ENCODE data around the gene CDH26. TPM values are rescaled to one million over a fixed set of nuclear protein-coding genes. Genes with fewer than 3 reads are reported as not detected.

The CDH26 gene
- total RNA-seq, 6 experiments from 2014 or later: 0.17 to 0.27 TPM; not detected in 4

GRCh38 chr20:60063048-60063451, 104.8 kb downstream of the CDH26 start:
- DNase-seq: peak; percentile 91
- Mint-ChIP-seq H3K4me3 (peak overlapping the region; percentile 81), H3K27me3 (ENCODE audit: insufficient read depth) (peaks cover 9% of the 10 kb centered on the region), H3K4me1 (ENCODE audit: low read depth) (peaks cover 46% of the 10 kb centered on the region), H3K27ac (peak overlapping the region; percentile 86), H3K36me3 (ENCODE audit: low read depth) (peaks cover 7% of the 10 kb centered on the region), H3K9me3 (no peaks in the 10 kb centered on the region; the same call in 1 of the 2 replicates)
- TF ChIP-seq CTCF (IDR thresholded peaks at IDR 0.05): no peak

GRCh38 chr20:60063739-60064380, 105.6 kb downstream of the CDH26 start:
- peaks cover 7% of the 10 kb centered on the region for H3K36me3 Mint-ChIP-seq (ENCODE audit: low read depth)
- H3K27ac Mint-ChIP-seq: peak overlapping the region; percentile 86
- TF ChIP-seq CTCF (IDR thresholded peaks at IDR 0.05): no peak
- peaks cover 40% of the 10 kb centered on the region for H3K4me1 Mint-ChIP-seq (ENCODE audit: low read depth)
- peak overlapping the region; percentile 81; the same call in 1 of the 2 replicates for H3K4me3 Mint-ChIP-seq
- no peak for DNase-seq
- peaks cover 15% of the 10 kb centered on the region for H3K27me3 Mint-ChIP-seq (ENCODE audit: insufficient read depth)
- H3K9me3 Mint-ChIP-seq: no peaks in the 10 kb centered on the region; the same call in 1 of the 2 replicates

Other genes with a start within 250 kb of the CDH26 start
- gene SYCP2, start 24.8 kb upstream of the CDH26 start, total RNA-seq (2021; fragmentation: NEBNext Ultra II Directional; extraction: Animal tissue kit (Norgen Biotek cat#: 25700)): 1 to 10 TPM in 1 of 6 experiments, under 1 TPM in 5; 0.23 to 1.1 (median 0.56) TPM
- 1 to 10 TPM; 5.6 to 6.8 (median 6.2) TPM for gene PPP1R3D, start 18.1 kb upstream of the CDH26 start, total RNA-seq (2021; fragmentation: NEBNext Ultra II Directional; extraction: Animal tissue kit (Norgen Biotek cat#: 25700))
- 10 to 100 TPM; 16.6 to 20.0 (median 18.6) TPM for gene FAM217B, start 18.0 kb upstream of the CDH26 start, total RNA-seq (2021; fragmentation: NEBNext Ultra II Directional; extraction: Animal tissue kit (Norgen Biotek cat#: 25700))